ENCODE measurements around the gene FOXO6. TPM values are rescaled to one million over a fixed set of nuclear protein-coding genes. Genes with fewer than 3 reads are reported as not detected.

The FOXO6 gene
- total RNA-seq, 1 donor from 2014 or later = 0.38 TPM

Other genes with a start within 250 kb of the FOXO6 start
- 10.7 TPM for gene SCMH1, start 119.1 kb upstream of the FOXO6 start, total RNA-seq
- not detected for gene EDN2, start 123.2 kb downstream of the FOXO6 start, total RNA-seq